ENCODE results near the gene ATP11A.

DNA sequence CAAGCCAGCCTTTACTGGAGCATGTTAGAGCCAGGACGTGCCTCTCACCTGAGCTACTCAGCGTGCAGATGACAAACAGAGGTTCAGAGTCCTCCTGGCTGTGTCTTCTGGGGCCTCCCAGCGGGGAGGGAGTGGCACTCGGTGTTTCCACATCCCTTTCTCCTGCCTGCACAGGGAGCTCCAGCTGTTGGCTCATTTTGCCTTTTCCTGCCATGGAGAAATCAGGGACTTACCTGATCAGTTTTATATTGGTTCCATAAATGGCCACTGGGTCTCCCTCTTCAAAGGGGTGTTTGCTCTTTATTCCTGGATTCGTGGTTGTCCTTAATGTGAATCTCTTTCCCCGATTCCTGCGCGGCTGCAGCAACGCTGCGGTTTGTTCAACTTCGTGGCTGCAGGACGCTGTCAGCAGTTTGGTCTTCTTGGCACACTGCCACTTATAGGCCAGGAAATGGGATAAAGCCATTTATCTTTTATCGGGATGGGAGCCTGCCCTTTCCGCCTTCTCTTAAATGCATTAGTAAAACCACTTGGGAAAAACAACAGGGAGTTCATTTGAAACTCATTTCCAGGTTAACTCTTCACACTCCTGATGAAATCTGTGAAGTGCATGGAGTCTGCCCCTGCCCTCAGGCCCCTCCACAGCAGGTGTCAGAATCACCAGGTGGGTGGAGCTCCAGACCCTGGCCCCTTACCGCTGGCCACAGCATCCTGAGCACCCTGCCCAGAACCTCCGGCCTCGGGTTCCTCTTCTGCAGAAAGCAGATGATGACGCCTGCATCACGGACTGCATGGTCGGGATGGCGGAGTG, 239.3 kb downstream of the ATP11A start:
- TF ChIP-seq CTCF (IDR thresholded peaks at IDR 0.05; ENCODE audit: poor library complexity) (peak; percentile 6), EZH2 (IDR thresholded peaks at IDR 0.05; ENCODE audit: borderline replicate concordance) (no peak)
